ENCODE results near the gene DRAXIN.

Gene DRAXIN

GRCh38 chr1:11767922-11768704, 76.6 kb downstream of the DRAXIN start:
- Histone ChIP-seq H3K9ac (ENCODE audit: insufficient read length) (no peak overlapping the region), H3K4me3 (no peak overlapping the region), H3K36me3 (ENCODE audit: insufficient read depth, low read length) (no peaks in the 10 kb centered on the region), H3K9me3 (ENCODE audit: low read depth, low read length) (no peaks in the 10 kb centered on the region), H3K27ac (no peak overlapping the region)
- no peak for DNase-seq (ENCODE audit: low read depth, low spot score)
- no peak for TF ChIP-seq POLR2AphosphoS5 (IDR thresholded peaks at IDR 0.05; ENCODE audit: borderline replicate concordance, low read depth, low read length)
- no peak for TF ChIP-seq EZH2 (IDR thresholded peaks at IDR 0.05)
- no peak for TF ChIP-seq FOXP2 (optimal IDR thresholded peaks at IDR 0.05; ENCODE audit: control extremely low read depth, extremely low read length, insufficient read depth)

GRCh38 chr1:11768821-11769220, 77.3 kb downstream of the DRAXIN start:
- H3K9me3 ChIP-seq (ENCODE audit: low read depth, low read length): no peaks in the 10 kb centered on the region
- no peak for TF ChIP-seq FOXP2 (optimal IDR thresholded peaks at IDR 0.05; ENCODE audit: control extremely low read depth, extremely low read length, insufficient read depth)
- TF ChIP-seq EZH2 (IDR thresholded peaks at IDR 0.05): no peak
- TF ChIP-seq POLR2AphosphoS5 (IDR thresholded peaks at IDR 0.05; ENCODE audit: borderline replicate concordance, low read depth, low read length): no peak
- no peak for DNase-seq (ENCODE audit: low read depth, low spot score)

GRCh38 chr1:11769274-11769673, 77.8 kb downstream of the DRAXIN start:
- Histone ChIP-seq H3K9ac (ENCODE audit: insufficient read length) (no peak overlapping the region), H3K9me3 (ENCODE audit: low read depth, low read length) (no peaks in the 10 kb centered on the region), H3K36me3 (ENCODE audit: insufficient read depth, low read length) (no peaks in the 10 kb centered on the region), H3K4me3 (no peak overlapping the region), H3K27ac (no peak overlapping the region)
- no peak for DNase-seq (ENCODE audit: low read depth, low spot score)
- TF ChIP-seq POLR2AphosphoS5 (IDR thresholded peaks at IDR 0.05; ENCODE audit: borderline replicate concordance, low read depth, low read length) (no peak), EZH2 (IDR thresholded peaks at IDR 0.05) (no peak), FOXP2 (optimal IDR thresholded peaks at IDR 0.05; ENCODE audit: control extremely low read depth, extremely low read length, insufficient read depth) (no peak)

More at GRCh38 chr1:11768821-11769220, 77.3 kb downstream of the DRAXIN start:
- no peak overlapping the region for H3K27ac ChIP-seq
- no peak overlapping the region for H3K9ac ChIP-seq (ENCODE audit: insufficient read length)
- no peaks in the 10 kb centered on the region for H3K36me3 ChIP-seq (ENCODE audit: insufficient read depth, low read length)
- H3K4me3 ChIP-seq: no peak overlapping the region

- Histone ChIP-seq H3K36me3 (ENCODE audit: insufficient read depth, low read length) (no peaks in the 10 kb centered on the region), H3K27ac (no peak overlapping the region), H3K9ac (ENCODE audit: insufficient read length) (no peak overlapping the region), H3K9me3 (ENCODE audit: low read depth, low read length) (no peaks in the 10 kb centered on the region), H3K4me3 (no peak overlapping the region)
- no peak for DNase-seq (ENCODE audit: low read depth, low spot score)
- TF ChIP-seq FOXP2 (optimal IDR thresholded peaks at IDR 0.05; ENCODE audit: control extremely low read depth, extremely low read length, insufficient read depth) (no peak), EZH2 (IDR thresholded peaks at IDR 0.05) (no peak), POLR2AphosphoS5 (IDR thresholded peaks at IDR 0.05; ENCODE audit: borderline replicate concordance, low read depth, low read length) (no peak)
Measured at GRCh38 chr1:11770011-11770410, 78.5 kb downstream of the DRAXIN start.

- Histone ChIP-seq H3K36me3 (ENCODE audit: insufficient read depth, low read length) (no peaks in the 10 kb centered on the region), H3K27ac (no peak overlapping the region), H3K4me3 (no peak overlapping the region), H3K9ac (ENCODE audit: insufficient read length) (no peak overlapping the region), H3K9me3 (ENCODE audit: low read depth, low read length) (no peaks in the 10 kb centered on the region)
- no peak for DNase-seq (ENCODE audit: low read depth, low spot score)
- no peak for TF ChIP-seq EZH2 (IDR thresholded peaks at IDR 0.05)
- no peak for TF ChIP-seq POLR2AphosphoS5 (IDR thresholded peaks at IDR 0.05; ENCODE audit: borderline replicate concordance, low read depth, low read length)
- TF ChIP-seq FOXP2 (optimal IDR thresholded peaks at IDR 0.05; ENCODE audit: control extremely low read depth, extremely low read length, insufficient read depth): no peak
Measured at GRCh38 chr1:11771481-11772043, 80.1 kb downstream of the DRAXIN start.

GRCh38 chr1:11772458-11772857, 80.9 kb downstream of the DRAXIN start:
- DNase-seq (ENCODE audit: low read depth, low spot score): no peak

GRCh38 chr1:11774753-11775152, 83.2 kb downstream of the DRAXIN start:
- no peak for TF ChIP-seq FOXP2 (optimal IDR thresholded peaks at IDR 0.05; ENCODE audit: control extremely low read depth, extremely low read length, insufficient read depth)
- no peak for TF ChIP-seq EZH2 (IDR thresholded peaks at IDR 0.05)
- no peak for TF ChIP-seq POLR2AphosphoS5 (IDR thresholded peaks at IDR 0.05; ENCODE audit: borderline replicate concordance, low read depth, low read length)
- H3K9me3 ChIP-seq (ENCODE audit: low read depth, low read length): no peaks in the 10 kb centered on the region
- H3K9ac ChIP-seq (ENCODE audit: insufficient read length): no peak overlapping the region
- H3K27ac ChIP-seq: no peak overlapping the region
- H3K36me3 ChIP-seq (ENCODE audit: insufficient read depth, low read length): no peaks in the 10 kb centered on the region
- DNase-seq (ENCODE audit: low read depth, low spot score): no peak
- H3K4me3 ChIP-seq: no peak overlapping the region

More at GRCh38 chr1:11772458-11772857, 80.9 kb downstream of the DRAXIN start:
- TF ChIP-seq FOXP2 (optimal IDR thresholded peaks at IDR 0.05; ENCODE audit: control extremely low read depth, extremely low read length, insufficient read depth) (no peak), EZH2 (IDR thresholded peaks at IDR 0.05) (no peak), POLR2AphosphoS5 (IDR thresholded peaks at IDR 0.05; ENCODE audit: borderline replicate concordance, low read depth, low read length) (no peak)
- H3K4me3 ChIP-seq: no peak overlapping the region
- no peaks in the 10 kb centered on the region for H3K9me3 ChIP-seq (ENCODE audit: low read depth, low read length)
- H3K27ac ChIP-seq: no peak overlapping the region
- no peaks in the 10 kb centered on the region for H3K36me3 ChIP-seq (ENCODE audit: insufficient read depth, low read length)
- H3K9ac ChIP-seq (ENCODE audit: insufficient read length): no peak overlapping the region

All from SK-N-MC (cell line).